ENCODE results near the gene NR1I2.

NR1I2 gene

GRCh38 chr3:119779731-119780383 lies 2.0 kb upstream of the NR1I2 start:
- DNase-seq (ENCODE audit: low read depth) = no peak

- no peak for DNase-seq (ENCODE audit: low read depth)
Measured at GRCh38 chr3:119782460-119782859, 559 bp downstream of the NR1I2 start.

GRCh38 chr3:119783255-119783654 lies 1.4 kb downstream of the NR1I2 start:
- no peak for DNase-seq (ENCODE audit: low read depth)

- no peak for DNase-seq (ENCODE audit: low read depth)
Measured at GRCh38 chr3:119783883-119784282, 2.0 kb downstream of the NR1I2 start.

- DNase-seq (ENCODE audit: low read depth) = no peak
Measured at GRCh38 chr3:119786409-119786808, 4.5 kb downstream of the NR1I2 start.

- no peak for DNase-seq (ENCODE audit: low read depth)
Measured at GRCh38 chr3:119790369-119790768, 8.5 kb downstream of the NR1I2 start.

- DNase-seq (ENCODE audit: low read depth) = no peak
Measured at GRCh38 chr3:119792270-119792669, 10.4 kb downstream of the NR1I2 start.

- DNase-seq (ENCODE audit: low read depth) = no peak
Measured at GRCh38 chr3:119794401-119794800, 12.5 kb downstream of the NR1I2 start.

GRCh38 chr3:119794971-119795612 lies 13.2 kb downstream of the NR1I2 start:
- DNase-seq (ENCODE audit: low read depth) = peak; percentile 27

- DNase-seq (ENCODE audit: low read depth) = no peak
Measured at GRCh38 chr3:119795849-119796248, 13.9 kb downstream of the NR1I2 start.

GRCh38 chr3:119796368-119796767 lies 14.5 kb downstream of the NR1I2 start:
- no peak for DNase-seq (ENCODE audit: low read depth)

- DNase-seq (ENCODE audit: low read depth) = no peak
Measured at GRCh38 chr3:119796785-119797184, 14.9 kb downstream of the NR1I2 start.

GRCh38 chr3:119800844-119801243 lies 18.9 kb downstream of the NR1I2 start:
- no peak for DNase-seq (ENCODE audit: low read depth)

GRCh38 chr3:119808244-119808643 lies 26.3 kb downstream of the NR1I2 start:
- DNase-seq (ENCODE audit: low read depth) = no peak

- DNase-seq (ENCODE audit: low read depth) = no peak
Measured at GRCh38 chr3:119808843-119809242, 26.9 kb downstream of the NR1I2 start.

- DNase-seq (ENCODE audit: low read depth) = no peak
Measured at GRCh38 chr3:119809249-119810017, 27.5 kb downstream of the NR1I2 start.

GRCh38 chr3:119810018-119810435 lies 28.1 kb downstream of the NR1I2 start:
- DNase-seq (ENCODE audit: low read depth) = peak; percentile 18

GRCh38 chr3:119812491-119813058 lies 30.7 kb downstream of the NR1I2 start:
- no peak for DNase-seq (ENCODE audit: low read depth)

- DNase-seq (ENCODE audit: low read depth) = no peak
Measured at GRCh38 chr3:119815716-119816115, 33.8 kb downstream of the NR1I2 start.

GRCh38 chr3:119817071-119817470 lies 35.2 kb downstream of the NR1I2 start:
- DNase-seq (ENCODE audit: low read depth) = no peak

- no peak for DNase-seq (ENCODE audit: low read depth)
Measured at GRCh38 chr3:119817583-119818363, 35.9 kb downstream of the NR1I2 start.

GRCh38 chr3:119818937-119819336 lies 37.0 kb downstream of the NR1I2 start:
- peak; percentile 15 for DNase-seq (ENCODE audit: low read depth)

All from amniotic epithelial cell (primary cell).